Spinal cord (tissue), 10 donors: ENCODE results near the gene SULT1A3. TPM values are rescaled to one million over a fixed set of nuclear protein-coding genes. Genes with fewer than 3 reads are reported as not detected.
"Not testable (repeated sequence)": the region's sequence is repeated elsewhere in the genome, so short reads cannot be mapped to it uniquely, and the experiment has no call there.

Source experiments
- DNase-seq, 6 donors: peaks; one replicate each; pipeline versions ENCODE4 v3.0.0 to v3.0.0-alpha.2; 2013 to 2015; ENCODE audit warnings: low spot score in 6 of 6, low read depth in 4 of 6
- H3K27ac ChIP-seq: one replicate; pipeline ENCODE4 v1.5.1; 2013; ENCODE audit warnings: low read depth, low read length, control low read depth
- H3K27me3 ChIP-seq: one replicate; pipeline ENCODE4 v1.6.1; 2013; ENCODE audit warnings: low read length; ENCODE audit not compliant: control insufficient read depth, insufficient read depth
- H3K36me3 ChIP-seq: one replicate; pipeline ENCODE4 v1.6.1; 2013; ENCODE audit warnings: low read length; ENCODE audit not compliant: control insufficient read depth, insufficient read depth
- H3K4me1 ChIP-seq: one replicate; pipeline ENCODE4 v1.6.1; 2013; ENCODE audit warnings: low read length; ENCODE audit not compliant: control insufficient read depth, insufficient read depth
- H3K4me3 ChIP-seq: one replicate; pipeline ENCODE4 v1.5.1; 2013; ENCODE audit warnings: low read depth, low read length, control low read depth
- H3K9me3 ChIP-seq: one replicate; pipeline ENCODE4 v1.6.1; 2013; ENCODE audit warnings: low read length; ENCODE audit not compliant: control insufficient read depth, insufficient read depth
- WGBS: methylation state at CpG from one replicate; pipeline ENCODE4 v1.1.5; 2013; ENCODE audit warnings: missing lambda C conversion rate; ENCODE audit not compliant: insufficient coverage; 5-methylcytosine and 5-hydroxymethylcytosine counted together
- long read RNA-seq, 4 donors: transcript quantifications; one replicate each; lab custom pipeline, GENCODE V29; 2026
- polyA plus RNA-seq, 2 donors: library from polyadenylated mRNA; unstranded; fragments of 120-200 nt; gene quantifications; one replicate each; pipeline ENCODE4 v1.2.1, GENCODE V29; 2013; ENCODE audit not compliant: insufficient read length in 2 of 2
- total RNA-seq, 2 donors: library from RNA; depleted of rRNA in 1 of 2; stranded (reverse); fragments of 120-200 nt in 1 of 2; fragments of >200 nt in 1 of 2; gene quantifications; one replicate each; pipeline versions ENCODE4 v1.2.3 to v1.2.4, GENCODE V29; 2013 to 2014
- donor health status: healthy.

The SULT1A3 gene
- 10 to 100 TPM in 1 of 2 donors, 1 to 10 TPM in 1; 1.5 to 17.4 TPM for total RNA-seq
- polyA plus RNA-seq, result 10 to 100 TPM; 16.9 to 21.3 TPM
- long read RNA-seq, donor 1, result 0 reads
- long read RNA-seq, donor 2, result 0 reads
- long read RNA-seq, donor 3, partial matches to known transcripts, result 0 of 1 reads
- long read RNA-seq, donor 3, other reads (novel, unspliced or antisense), result 0 of 1 reads
- long read RNA-seq, donor 4, transcript SULT1A3-201 (8 exons, 1,097 nt), result major isoform, 9 of 9 reads
- long read RNA-seq, donor 4, partial matches to known transcripts, result 0 of 9 reads
- long read RNA-seq, donor 4, other reads (novel, unspliced or antisense), result 0 of 9 reads

GRCh38 chr16:30199049-30199448 lies at the start of gene SULT1A3:
TSS of gene SULT1A3 (plus strand) at chr16:30199255. CDS start at chr16:30200729, 1,474 bp downstream.
- not testable (repeated sequence) for H3K4me3 ChIP-seq, DNase-seq, H3K36me3 ChIP-seq, H3K27ac ChIP-seq, H3K4me1 ChIP-seq, H3K27me3 ChIP-seq, H3K9me3 ChIP-seq
- WGBS, result no CpG with 5 or more reads among the region's 3 CpGs

- 96% methylated on average over 7 of the region's 7 CpGs for WGBS
Observed at GRCh38 chr16:30151091-30151490, 48.0 kb upstream of the SULT1A3 start.

GRCh38 chr16:30152517-30152916 lies 46.5 kb upstream of the SULT1A3 start:
- DNase-seq, result no peak
- H3K9me3 ChIP-seq, result peaks cover 1% of the 10 kb centered on the region
- WGBS, result 100% methylated on average over 5 of the region's 9 CpGs

More at GRCh38 chr16:30151091-30151490, 48.0 kb upstream of the SULT1A3 start:
- H3K4me3 ChIP-seq, result no peak overlapping the region
- no peaks in the 10 kb centered on the region for H3K36me3 ChIP-seq
- H3K9me3 ChIP-seq, result peaks cover 1% of the 10 kb centered on the region
- H3K4me1 ChIP-seq, result no peaks in the 10 kb centered on the region
- no peak for DNase-seq
- H3K27ac ChIP-seq, result no peak overlapping the region
- no peaks in the 10 kb centered on the region for H3K27me3 ChIP-seq

GRCh38 chr16:30155188-30155587 lies 43.9 kb upstream of the SULT1A3 start:
- H3K27me3 ChIP-seq, result no peaks in the 10 kb centered on the region
- no peak for DNase-seq
- H3K9me3 ChIP-seq, result no peaks in the 10 kb centered on the region
- no peaks in the 10 kb centered on the region for H3K36me3 ChIP-seq
- no CpG with 5 or more reads among the region's 5 CpGs for WGBS
- no peak overlapping the region for H3K4me3 ChIP-seq
- no peaks in the 10 kb centered on the region for H3K4me1 ChIP-seq
- H3K27ac ChIP-seq, result no peak overlapping the region

More at GRCh38 chr16:30152517-30152916, 46.5 kb upstream of the SULT1A3 start:
- Histone ChIP-seq H3K4me1 (no peaks in the 10 kb centered on the region), H3K36me3 (no peaks in the 10 kb centered on the region), H3K27me3 (no peaks in the 10 kb centered on the region), H3K27ac (no peak overlapping the region), H3K4me3 (no peak overlapping the region)

DNA sequence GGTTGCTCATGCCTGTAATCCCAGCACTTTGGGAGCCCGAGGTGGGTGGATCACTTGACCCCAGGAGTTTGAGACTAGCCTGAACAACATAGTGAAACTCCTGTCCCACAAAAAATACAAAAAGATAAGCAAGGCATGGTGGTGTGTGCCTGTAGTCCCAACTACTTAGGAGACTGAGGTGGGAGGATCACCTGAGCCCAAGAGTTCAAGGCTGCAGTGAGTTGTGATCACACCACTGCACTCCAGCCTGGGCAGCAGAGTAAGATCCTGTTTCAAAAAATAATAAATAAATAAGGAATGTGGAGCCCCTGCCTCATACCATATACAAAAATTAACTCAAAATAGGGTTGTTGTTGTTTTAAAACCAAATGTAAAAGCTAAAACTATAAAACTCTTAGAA lies 41.8 kb upstream of the SULT1A3 start:
- Histone ChIP-seq H3K27me3 (no peaks in the 10 kb centered on the region), H3K9me3 (no peaks in the 10 kb centered on the region), H3K36me3 (no peaks in the 10 kb centered on the region), H3K4me3 (no peak overlapping the region), H3K4me1 (no peaks in the 10 kb centered on the region), H3K27ac (no peak overlapping the region)
- WGBS, result no CpG with 5 or more reads among the region's 1 CpG
- DNase-seq, result no peak

DNA sequence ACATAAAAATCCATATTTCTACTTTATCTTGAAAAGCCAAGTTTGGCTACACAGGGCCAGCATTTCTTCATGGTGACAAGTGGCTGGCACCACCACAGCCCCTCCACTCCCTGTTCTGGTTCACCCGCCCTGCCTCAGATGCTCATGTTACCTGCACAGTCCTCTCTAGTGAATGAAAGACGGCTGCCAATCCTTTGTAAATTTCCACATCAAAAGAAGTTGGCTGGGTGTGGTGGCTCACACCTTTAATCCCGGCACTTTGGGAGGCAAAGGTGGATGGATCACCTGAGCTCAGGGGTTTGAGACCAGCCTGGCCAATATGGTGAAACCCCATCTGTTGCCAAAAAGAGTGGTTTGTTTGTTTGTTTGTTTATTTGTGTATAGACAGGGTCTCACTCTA lies 35.5 kb upstream of the SULT1A3 start:
- WGBS, result 79% methylated on average over 2 of the region's 3 CpGs
- peak in 1 of 6 donors; percentile 34 for DNase-seq
- H3K4me3 ChIP-seq, result no peak overlapping the region

DNA sequence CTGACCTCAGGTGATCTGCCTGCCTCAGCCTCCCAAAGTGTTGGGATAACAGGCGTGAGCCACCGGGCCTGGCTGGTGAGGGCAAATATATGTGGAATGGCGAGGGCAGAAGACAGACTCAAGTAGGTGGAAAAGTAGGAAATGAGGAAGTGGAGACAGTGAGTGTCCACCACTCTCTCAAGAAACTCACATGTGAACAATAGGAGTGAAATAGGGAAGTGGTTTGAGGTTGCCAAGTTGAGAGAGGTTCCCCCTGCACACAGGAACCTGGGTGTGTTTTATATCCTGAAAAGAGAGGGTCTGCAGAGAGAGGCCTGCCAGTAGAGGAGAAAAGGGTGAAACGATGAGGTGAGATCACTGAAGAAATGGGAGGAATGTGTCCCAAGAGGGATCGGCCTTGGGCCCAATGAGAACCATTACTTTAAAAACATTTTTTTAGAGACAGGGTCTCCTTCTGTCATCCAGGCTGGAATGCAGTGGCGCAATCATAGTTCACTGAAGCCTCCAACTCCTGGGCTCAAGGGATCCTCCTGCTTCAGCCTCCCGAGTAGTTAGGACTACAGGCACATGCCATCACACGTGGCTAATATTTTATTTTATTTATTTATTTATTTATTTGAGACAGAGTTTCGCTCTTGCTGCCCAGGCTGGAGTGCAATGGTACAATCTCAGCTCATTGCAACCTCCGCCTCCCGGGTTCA lies 32.7 kb upstream of the SULT1A3 start:
- Histone ChIP-seq H3K4me3 (no peak overlapping the region), H3K9me3 (no peaks in the 10 kb centered on the region), H3K27me3 (no peaks in the 10 kb centered on the region), H3K27ac (no peak overlapping the region), H3K36me3 (no peaks in the 10 kb centered on the region), H3K4me1 (no peaks in the 10 kb centered on the region)
- no peak for DNase-seq
- 100% methylated on average over 1 of the region's 11 CpGs for WGBS

More for the DNA sequence above, 35.5 kb upstream of the SULT1A3 start:
- no peaks in the 10 kb centered on the region for H3K9me3 ChIP-seq
- no peaks in the 10 kb centered on the region for H3K36me3 ChIP-seq
- no peaks in the 10 kb centered on the region for H3K4me1 ChIP-seq
- H3K27me3 ChIP-seq, result no peaks in the 10 kb centered on the region
- H3K27ac ChIP-seq, result no peak overlapping the region

- H3K9me3 ChIP-seq, H3K4me3 ChIP-seq, H3K27ac ChIP-seq, H3K36me3 ChIP-seq, H3K4me1 ChIP-seq, DNase-seq, H3K27me3 ChIP-seq: not testable (repeated sequence)
- WGBS, result no CpG with 5 or more reads among the region's 29 CpGs
Observed at GRCh38 chr16:30168746-30169145, 30.3 kb upstream of the SULT1A3 start.

DNA sequence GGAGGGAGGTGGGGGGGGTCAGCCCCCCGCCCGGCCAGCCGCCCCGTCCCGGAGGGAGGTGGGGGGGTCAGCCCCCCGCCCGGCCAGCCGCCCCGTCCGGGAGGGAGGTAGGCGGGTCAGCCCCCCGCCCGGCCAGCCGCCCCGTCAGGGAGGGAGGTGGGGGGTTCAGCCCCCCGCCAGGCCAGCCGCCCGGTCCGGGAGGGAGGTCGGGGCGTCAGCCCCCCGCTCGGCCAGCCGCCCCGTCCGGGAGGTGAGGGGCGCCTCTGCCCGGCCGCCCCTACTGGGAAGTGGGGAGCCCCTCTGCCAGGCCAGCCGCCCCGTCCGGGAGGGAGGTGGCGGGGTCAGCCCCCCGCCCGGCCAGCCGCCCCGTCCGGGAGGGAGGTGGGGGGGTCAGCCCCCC lies 29.6 kb upstream of the SULT1A3 start:
- not testable (repeated sequence) for H3K9me3 ChIP-seq, H3K4me3 ChIP-seq, H3K36me3 ChIP-seq, H3K27ac ChIP-seq, H3K27me3 ChIP-seq, DNase-seq, H3K4me1 ChIP-seq
- 99% methylated on average over 12 of the region's 38 CpGs for WGBS

- H3K27ac ChIP-seq, H3K27me3 ChIP-seq, DNase-seq, H3K4me1 ChIP-seq, H3K9me3 ChIP-seq, H3K4me3 ChIP-seq, H3K36me3 ChIP-seq: not testable (repeated sequence)
- no CpG with 5 or more reads among the region's 31 CpGs for WGBS
Observed at GRCh38 chr16:30170145-30170544, 28.9 kb upstream of the SULT1A3 start.
